ENCODE data around the gene SLC47A2. TPM values are rescaled to one million over a fixed set of nuclear protein-coding genes. Genes with fewer than 3 reads are reported as not detected.

The SLC47A2 gene
- total RNA-seq, 2 donors from 2014 or later, result not detected

DNA sequence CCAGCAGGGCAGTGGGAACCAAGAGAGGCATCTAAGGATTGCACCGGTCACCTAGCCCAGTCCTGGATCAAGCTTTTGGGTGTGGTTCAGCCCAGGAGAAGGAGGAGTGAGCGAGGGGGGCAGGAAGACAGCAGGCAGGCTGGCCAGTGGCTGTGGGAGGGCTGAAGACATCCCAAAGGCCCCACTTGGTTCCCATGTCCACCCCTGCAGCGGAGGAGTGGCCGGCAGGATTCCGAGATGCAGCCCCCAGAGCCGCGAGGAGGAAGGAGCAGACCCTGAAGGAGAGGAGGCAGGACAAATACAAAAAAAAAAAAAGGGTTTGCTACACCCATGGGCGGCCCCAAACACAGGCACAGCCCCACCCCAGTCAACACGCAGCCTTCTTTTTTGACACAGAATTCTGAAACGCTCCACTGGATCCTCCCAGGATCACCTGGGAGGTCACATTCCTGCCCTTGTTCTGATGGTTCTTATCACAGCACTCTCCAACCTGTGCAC, 1.1 kb upstream of the SLC47A2 start:
- Mint-ChIP-seq H3K27ac (no peak overlapping the region), H3K36me3 (ENCODE audit: low read depth) (no peaks in the 10 kb centered on the region), H3K4me3 (no peak overlapping the region), H3K4me1 (no peaks in the 10 kb centered on the region), H3K27me3 (no peaks in the 10 kb centered on the region)
- H3K9me3 ChIP-seq (ENCODE audit: control insufficient read depth, low read length, poor library complexity, severe bottlenecking), result no peaks in the 10 kb centered on the region
- DNase-seq, result no peak
- no peak for ATAC-seq

DNA sequence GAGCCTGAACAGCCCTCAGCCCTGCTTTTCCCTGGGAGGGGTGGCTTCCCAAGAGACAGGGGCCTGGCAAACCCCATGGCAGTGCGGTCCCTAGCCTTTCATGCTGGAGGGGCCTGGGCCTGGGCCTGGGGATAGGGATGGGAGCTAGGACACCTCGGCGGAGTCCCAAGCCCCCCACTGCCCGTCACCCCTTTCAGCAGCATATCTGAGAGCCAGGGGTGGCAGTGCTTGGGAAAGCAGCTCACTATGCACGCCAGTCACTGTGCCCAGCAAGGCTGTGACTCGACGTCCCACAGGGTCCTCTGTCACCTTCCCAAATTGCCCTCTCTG, 612 bp upstream of the SLC47A2 start:
- Mint-ChIP-seq H3K4me3 (no peak overlapping the region), H3K36me3 (ENCODE audit: low read depth) (no peaks in the 10 kb centered on the region), H3K27ac (no peak overlapping the region), H3K27me3 (no peaks in the 10 kb centered on the region), H3K4me1 (no peaks in the 10 kb centered on the region)
- ATAC-seq, result no peak
- DNase-seq, result no peak
- no peaks in the 10 kb centered on the region for H3K9me3 ChIP-seq (ENCODE audit: control insufficient read depth, low read length, poor library complexity, severe bottlenecking)

DNA sequence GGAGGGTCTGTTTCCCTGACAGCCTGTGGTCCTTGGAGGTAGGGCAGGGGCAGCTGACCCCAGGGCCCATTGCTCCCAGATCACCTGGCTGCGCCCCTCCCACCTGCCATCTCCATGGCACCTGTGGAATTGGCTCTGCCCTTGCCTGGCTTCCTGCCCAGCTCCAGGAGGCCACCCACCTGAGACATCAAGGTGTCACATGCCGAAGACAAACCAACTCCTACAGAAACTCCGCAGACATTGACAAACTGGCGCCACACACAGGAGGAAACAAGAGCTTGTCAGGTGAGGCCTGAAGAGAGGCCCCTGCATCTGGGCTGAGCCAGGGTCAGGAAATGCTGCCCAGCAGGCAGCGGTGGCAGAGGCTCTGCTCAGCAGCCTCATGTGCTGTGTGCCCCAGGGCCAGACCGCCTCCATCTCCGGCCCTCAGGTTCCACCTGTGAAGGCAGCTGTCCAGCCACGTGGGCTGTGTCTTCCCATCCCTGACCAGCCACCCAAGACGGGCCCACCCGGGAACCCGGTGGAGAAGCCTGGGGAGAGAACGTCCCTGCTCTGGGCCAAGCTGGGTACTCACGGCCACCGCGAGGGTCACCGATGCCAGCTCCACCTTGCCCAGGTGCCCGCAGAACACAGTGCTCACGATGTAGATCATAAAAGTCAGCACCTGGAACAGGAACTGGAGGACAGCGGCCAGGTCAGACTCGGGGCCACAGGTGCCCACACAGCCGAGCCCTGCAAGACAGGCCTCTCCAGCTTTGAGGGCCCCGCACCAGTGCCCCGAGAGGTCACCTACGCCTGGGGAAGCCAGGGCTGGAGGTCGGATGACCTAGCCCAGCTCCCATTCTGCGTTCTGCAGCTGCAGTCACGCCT, 1.6 kb downstream of the SLC47A2 start:
- H3K27me3 Mint-ChIP-seq, result no peaks in the 10 kb centered on the region
- H3K36me3 Mint-ChIP-seq (ENCODE audit: low read depth), result no peaks in the 10 kb centered on the region
- DNase-seq (no peak), ATAC-seq (no peak)
- H3K9me3 ChIP-seq (ENCODE audit: control insufficient read depth, low read length, poor library complexity, severe bottlenecking), result no peaks in the 10 kb centered on the region
- H3K4me1 Mint-ChIP-seq, result no peaks in the 10 kb centered on the region
- H3K27ac Mint-ChIP-seq, result no peak overlapping the region
- H3K4me3 Mint-ChIP-seq, result no peak overlapping the region

DNA sequence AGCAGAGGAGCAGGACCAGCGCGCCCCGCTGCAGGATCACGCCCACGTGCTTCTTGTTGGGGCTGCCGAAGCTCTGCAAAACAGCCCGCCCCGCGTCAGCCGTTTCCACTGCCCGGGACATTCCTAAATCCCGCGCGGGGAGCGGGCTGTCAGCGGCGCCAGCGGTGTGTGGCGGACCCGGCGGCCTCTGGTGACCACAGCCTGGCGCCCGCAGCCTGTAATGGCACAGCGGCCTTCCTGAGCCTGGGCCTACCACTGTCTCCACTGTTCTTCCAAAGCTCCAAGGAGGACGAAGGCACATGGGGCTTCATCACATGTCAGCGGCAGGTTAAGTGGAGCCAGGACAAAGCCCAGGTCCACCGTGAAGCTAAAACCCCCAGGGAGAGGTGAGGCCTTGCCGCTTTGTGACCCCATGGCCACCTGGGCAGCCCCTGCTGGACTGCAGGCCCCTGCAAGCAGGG, 2.5 kb downstream of the SLC47A2 start:
- Mint-ChIP-seq H3K4me3 (no peak overlapping the region), H3K27ac (no peak overlapping the region), H3K27me3 (no peaks in the 10 kb centered on the region), H3K36me3 (ENCODE audit: low read depth) (no peaks in the 10 kb centered on the region), H3K4me1 (no peaks in the 10 kb centered on the region)
- ATAC-seq (no peak), DNase-seq (no peak)
- no peaks in the 10 kb centered on the region for H3K9me3 ChIP-seq (ENCODE audit: control insufficient read depth, low read length, poor library complexity, severe bottlenecking)

DNA sequence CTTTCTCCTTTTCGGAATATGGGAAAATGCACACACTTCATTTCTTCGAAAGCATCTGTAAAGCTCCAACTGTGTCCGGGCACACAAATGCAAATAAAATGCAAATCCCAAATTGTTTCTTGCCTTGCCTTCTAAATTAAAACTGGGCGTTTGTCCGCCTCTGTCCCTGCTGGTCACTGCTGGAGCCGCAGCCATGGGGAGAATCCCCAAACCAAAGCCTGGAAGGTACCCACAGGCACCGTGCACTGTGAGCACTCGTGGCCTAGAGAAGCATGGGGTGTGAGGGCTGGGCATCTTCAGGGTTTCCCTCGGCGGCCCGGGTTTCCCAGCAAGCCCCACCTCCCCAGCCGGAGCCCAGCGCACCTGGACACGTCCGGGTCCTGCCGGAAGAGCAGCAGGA, 2.9 kb downstream of the SLC47A2 start:
- H3K4me3 Mint-ChIP-seq, result no peak overlapping the region
- ATAC-seq, result no peak
- H3K9me3 ChIP-seq (ENCODE audit: control insufficient read depth, low read length, poor library complexity, severe bottlenecking), result no peaks in the 10 kb centered on the region
- DNase-seq, result no peak
- no peaks in the 10 kb centered on the region for H3K27me3 Mint-ChIP-seq
- H3K27ac Mint-ChIP-seq, result no peak overlapping the region
- H3K36me3 Mint-ChIP-seq (ENCODE audit: low read depth), result no peaks in the 10 kb centered on the region
- no peaks in the 10 kb centered on the region for H3K4me1 Mint-ChIP-seq

DNA sequence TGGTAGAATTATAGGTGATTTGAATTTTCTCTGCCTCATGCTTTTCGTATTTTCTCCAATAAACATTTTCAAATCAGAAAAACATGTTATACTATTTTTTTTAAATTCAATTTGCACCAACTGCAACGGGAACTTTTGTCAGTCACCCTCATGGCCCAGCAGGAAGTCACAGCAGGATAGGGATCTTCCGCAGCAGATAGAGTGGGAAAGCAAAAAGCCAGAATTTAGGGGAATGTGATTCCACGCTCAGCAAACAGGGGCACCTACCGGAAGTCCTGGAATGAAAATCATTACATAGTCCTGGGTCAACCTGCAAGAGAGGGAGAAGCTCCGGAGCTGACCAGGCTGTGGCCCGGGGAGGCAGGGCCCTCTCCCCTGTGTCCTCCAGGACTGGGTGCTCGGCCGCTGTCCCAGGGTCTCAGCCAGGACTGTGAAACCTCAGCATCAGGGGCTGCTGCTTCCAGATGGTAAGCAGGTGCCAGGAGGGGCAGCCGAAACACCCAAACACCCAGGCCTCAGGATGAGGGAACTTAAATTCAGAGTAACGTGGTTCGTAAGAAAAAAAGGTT, 3.9 kb downstream of the SLC47A2 start:
- no peaks in the 10 kb centered on the region for H3K27me3 Mint-ChIP-seq
- DNase-seq (no peak), ATAC-seq (no peak)
- H3K4me3 Mint-ChIP-seq, result no peak overlapping the region
- H3K4me1 Mint-ChIP-seq, result no peaks in the 10 kb centered on the region
- H3K9me3 ChIP-seq (ENCODE audit: control insufficient read depth, low read length, poor library complexity, severe bottlenecking), result no peaks in the 10 kb centered on the region
- H3K36me3 Mint-ChIP-seq (ENCODE audit: low read depth), result no peaks in the 10 kb centered on the region
- no peak overlapping the region for H3K27ac Mint-ChIP-seq

DNA sequence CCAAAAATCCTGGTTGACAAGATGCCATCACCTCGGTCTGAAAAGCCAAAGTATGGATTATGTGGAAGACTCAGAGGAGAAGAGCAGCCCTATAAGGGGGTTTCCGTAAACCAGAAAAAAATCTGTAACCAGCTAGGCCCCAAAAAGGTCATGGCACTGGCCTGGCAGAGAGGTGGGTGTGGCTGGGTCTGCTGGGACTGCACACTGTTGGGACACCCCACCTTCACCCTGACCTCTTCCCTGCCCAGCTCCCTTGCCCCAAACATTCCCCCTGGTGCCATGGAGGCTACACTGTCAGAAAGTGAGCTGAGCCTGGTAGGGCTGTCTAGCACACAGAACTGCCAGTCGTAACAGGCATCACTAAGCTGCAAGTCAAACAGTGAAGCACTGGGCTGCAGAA, 6.5 kb downstream of the SLC47A2 start:
- ATAC-seq, result no peak

DNA sequence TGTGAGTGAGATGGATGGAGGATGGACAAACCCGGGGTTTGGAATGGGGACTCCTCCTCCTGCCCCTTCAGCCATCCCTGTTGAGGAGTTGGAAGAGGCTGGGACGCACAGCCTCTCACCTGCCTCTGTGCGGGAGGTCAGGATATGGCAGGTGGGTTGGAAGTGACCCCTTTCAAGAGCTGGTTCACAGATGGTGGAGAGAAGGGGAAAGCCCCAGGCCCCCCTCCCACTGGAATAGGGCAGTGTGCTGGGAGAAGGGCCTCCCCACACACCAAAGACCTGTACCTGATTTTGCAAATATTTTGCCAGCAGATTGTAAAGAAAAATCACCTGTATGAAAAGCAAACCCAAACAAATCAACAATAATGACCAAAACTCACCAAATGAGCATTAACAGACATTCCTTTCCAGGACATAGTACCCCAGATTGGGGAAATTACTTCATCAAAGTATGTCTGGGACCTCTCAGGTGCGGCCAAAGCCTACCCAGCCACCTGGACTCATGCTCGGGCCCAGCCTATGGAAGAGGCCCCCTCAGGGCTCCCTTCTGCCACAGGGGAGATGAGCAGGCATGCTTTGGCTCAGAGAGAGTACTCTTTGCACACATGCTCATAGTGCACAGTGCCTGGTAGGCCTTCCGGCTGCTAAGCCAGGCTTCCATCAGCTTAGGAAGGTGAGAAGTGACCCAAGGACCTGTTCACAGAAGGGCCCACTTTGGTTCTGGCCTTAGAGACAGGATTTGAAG, 7.8 kb downstream of the SLC47A2 start:
- Mint-ChIP-seq H3K27me3 (no peaks in the 10 kb centered on the region), H3K4me3 (no peak overlapping the region), H3K27ac (no peak overlapping the region), H3K4me1 (no peaks in the 10 kb centered on the region), H3K36me3 (ENCODE audit: low read depth) (no peaks in the 10 kb centered on the region)
- ATAC-seq (no peak), DNase-seq (no peak)
- no peaks in the 10 kb centered on the region for H3K9me3 ChIP-seq (ENCODE audit: control insufficient read depth, low read length, poor library complexity, severe bottlenecking)

More for the DNA sequence above, 6.5 kb downstream of the SLC47A2 start:
- no peak for DNase-seq
- Mint-ChIP-seq H3K4me3 (no peak overlapping the region), H3K36me3 (ENCODE audit: low read depth) (no peaks in the 10 kb centered on the region), H3K27me3 (no peaks in the 10 kb centered on the region), H3K4me1 (no peaks in the 10 kb centered on the region), H3K27ac (no peak overlapping the region)
- no peaks in the 10 kb centered on the region for H3K9me3 ChIP-seq (ENCODE audit: control insufficient read depth, low read length, poor library complexity, severe bottlenecking)

DNA sequence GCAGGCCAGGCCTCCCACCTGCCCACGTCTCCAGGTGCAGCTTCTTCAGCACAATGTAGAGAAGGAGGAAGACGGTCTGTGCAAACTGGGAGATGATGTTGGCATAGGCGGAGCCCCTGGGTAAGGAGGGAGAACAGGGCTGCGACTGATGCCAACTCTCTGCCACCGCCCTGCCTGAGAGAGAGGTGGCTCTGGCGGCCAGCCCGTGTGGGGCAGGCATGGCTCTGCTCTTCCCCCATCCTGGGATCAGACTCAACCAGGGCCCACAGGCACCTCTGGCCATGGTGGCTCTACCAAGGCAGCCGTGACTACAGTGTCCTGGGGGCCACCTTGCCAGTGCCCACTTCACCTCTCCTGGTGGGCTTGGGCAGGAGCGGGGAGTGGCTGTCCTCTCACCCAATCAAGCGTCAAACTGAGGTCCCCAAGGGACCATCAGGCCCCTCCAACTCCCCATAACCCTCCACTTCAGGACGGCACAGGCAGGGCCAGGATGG, 8.6 kb downstream of the SLC47A2 start:
- Mint-ChIP-seq H3K36me3 (ENCODE audit: low read depth) (no peaks in the 10 kb centered on the region), H3K27me3 (no peaks in the 10 kb centered on the region), H3K27ac (no peak overlapping the region), H3K4me3 (no peak overlapping the region), H3K4me1 (no peaks in the 10 kb centered on the region)
- ATAC-seq (no peak), DNase-seq (no peak)
- no peaks in the 10 kb centered on the region for H3K9me3 ChIP-seq (ENCODE audit: control insufficient read depth, low read length, poor library complexity, severe bottlenecking)

DNA sequence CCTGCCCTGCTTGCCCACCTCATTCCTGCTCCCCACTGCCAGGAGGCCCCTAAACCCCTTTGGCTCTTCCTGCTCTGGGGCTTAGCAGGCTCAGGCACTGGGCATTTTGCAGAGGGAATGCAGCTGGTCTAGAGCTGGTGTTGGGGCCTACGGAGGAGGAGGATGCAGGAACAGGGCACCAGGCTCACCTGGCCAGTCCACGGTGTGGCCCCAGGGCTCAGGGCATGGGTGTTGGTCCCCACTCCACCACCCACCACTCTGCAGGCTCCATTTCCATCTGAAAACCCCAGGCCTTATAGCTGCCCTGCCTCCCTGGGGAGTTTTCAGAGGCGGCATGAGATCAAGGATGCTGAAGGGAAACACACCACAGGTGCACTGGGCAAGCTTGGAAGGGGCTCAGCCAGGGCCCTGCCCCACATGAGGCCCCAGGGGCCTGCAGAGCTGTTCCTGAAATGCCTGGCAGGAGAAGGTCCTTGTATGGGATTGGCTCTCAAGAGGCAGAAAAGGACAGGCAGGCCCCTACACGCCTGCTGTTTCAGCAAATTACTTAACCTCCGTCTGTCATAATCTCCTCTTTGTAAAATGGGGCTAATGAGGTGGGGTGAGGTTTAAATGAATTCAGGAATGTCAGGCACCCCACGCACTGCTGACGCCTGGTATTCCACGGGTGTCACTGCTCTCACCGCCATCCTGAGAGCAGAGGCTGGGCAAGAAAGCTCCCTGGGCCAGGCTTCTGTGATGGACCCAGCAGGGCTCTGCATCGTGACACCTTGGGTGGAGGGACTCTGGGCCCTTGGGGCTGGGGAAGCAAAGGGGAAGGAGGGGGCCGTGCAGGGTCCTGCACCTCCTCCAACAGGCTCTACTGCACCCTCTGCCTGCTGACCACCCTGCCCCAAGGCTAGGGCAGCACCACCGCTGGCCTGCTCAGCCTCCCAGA, 9.3 kb downstream of the SLC47A2 start:
- H3K27me3 Mint-ChIP-seq, result no peaks in the 10 kb centered on the region
- no peaks in the 10 kb centered on the region for H3K9me3 ChIP-seq (ENCODE audit: control insufficient read depth, low read length, poor library complexity, severe bottlenecking)

DNA sequence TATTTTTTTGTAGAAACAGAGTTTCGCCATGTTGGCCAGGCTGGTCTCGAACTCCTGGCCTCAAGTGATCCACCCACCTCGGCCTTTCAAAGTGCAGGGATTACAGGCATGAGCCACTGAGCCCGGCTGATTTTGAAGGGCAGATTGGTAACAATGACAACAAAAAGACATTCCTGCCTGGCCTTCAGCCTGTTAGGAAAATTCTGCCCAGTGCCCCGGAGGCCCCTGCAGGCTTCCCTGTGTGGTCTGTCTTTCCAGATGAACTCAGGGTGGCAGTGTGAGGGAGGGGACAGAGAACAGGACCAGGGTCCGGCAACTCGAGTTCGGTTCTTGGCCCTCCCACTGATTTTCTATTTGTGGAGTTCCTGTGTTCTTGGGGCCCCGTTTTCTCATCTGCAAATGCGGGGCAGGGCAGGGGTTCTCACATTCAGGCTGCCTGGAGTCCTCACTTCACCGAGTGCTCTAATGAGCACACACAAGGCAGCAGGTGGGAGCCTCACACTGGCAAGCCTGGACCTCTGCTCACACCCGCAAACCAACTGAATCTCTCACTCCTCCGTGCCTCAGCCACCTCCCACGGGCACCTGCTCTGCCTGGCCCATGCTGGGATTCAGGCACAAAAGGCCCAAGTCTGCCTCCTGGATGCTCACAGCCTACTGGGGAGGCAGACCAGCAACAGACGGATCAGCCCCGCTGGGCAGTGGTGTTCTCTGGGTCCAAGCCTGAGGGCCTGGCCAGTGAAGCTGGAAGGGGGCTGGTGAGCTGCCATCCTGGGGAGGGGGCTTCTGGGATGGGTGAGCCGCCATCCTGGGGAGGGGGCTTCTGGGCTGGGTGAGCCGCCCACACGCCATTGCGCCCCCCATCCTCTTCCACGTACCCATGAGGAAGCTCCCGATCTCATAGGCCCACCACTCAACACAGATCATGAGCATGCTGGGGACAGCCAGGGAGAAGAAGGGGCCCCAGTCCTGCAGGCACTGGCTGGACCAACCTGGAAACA, 10.3 kb downstream of the SLC47A2 start:
- H3K27ac Mint-ChIP-seq, result no peak overlapping the region
- ATAC-seq, result no peak
- H3K36me3 Mint-ChIP-seq (ENCODE audit: low read depth), result no peaks in the 10 kb centered on the region
- H3K9me3 ChIP-seq (ENCODE audit: control insufficient read depth, low read length, poor library complexity, severe bottlenecking), result no peaks in the 10 kb centered on the region
- H3K27me3 Mint-ChIP-seq, result no peaks in the 10 kb centered on the region
- DNase-seq, result no peak
- no peak overlapping the region for H3K4me3 Mint-ChIP-seq
- no peaks in the 10 kb centered on the region for H3K4me1 Mint-ChIP-seq

More for the DNA sequence above, 9.3 kb downstream of the SLC47A2 start:
- no peak for DNase-seq
- no peak overlapping the region for H3K27ac Mint-ChIP-seq
- no peak overlapping the region for H3K4me3 Mint-ChIP-seq
- no peaks in the 10 kb centered on the region for H3K4me1 Mint-ChIP-seq
- no peaks in the 10 kb centered on the region for H3K36me3 Mint-ChIP-seq (ENCODE audit: low read depth)
- no peak for ATAC-seq

DNA sequence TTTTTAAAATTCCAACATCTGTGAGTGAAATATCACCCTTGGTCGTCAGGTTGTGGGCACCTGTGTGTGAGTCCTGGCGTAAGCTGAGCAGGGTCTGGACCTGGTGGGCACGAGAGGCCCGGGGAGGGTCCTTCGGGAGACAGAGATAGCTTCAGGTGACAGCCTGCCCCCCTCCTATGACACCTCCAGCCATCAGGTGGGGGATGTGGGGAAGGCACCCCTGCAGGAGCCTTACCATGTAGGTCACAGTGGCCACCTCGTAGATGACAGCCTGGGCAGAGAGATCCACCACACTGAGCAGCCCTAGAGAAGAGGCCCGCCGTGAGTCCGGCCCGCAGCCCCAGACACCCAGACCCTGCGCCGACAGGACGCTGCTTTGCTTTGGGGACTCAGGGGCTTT, 11.2 kb downstream of the SLC47A2 start:
- no peaks in the 10 kb centered on the region for H3K9me3 ChIP-seq (ENCODE audit: control insufficient read depth, low read length, poor library complexity, severe bottlenecking)
- H3K27me3 Mint-ChIP-seq, result no peaks in the 10 kb centered on the region
- no peak overlapping the region for H3K27ac Mint-ChIP-seq
- H3K4me1 Mint-ChIP-seq, result no peaks in the 10 kb centered on the region
- no peak overlapping the region for H3K4me3 Mint-ChIP-seq
- no peak for ATAC-seq
- H3K36me3 Mint-ChIP-seq (ENCODE audit: low read depth), result no peaks in the 10 kb centered on the region
- no peak for DNase-seq
